HepG2 (cell line): ENCODE measurements around the gene FOSB. TPM values are rescaled to one million over a fixed set of nuclear protein-coding genes. Genes with fewer than 3 reads are reported as not detected.

Experiments
- ATF1 ChIP-seq: IDR thresholded peaks from 2 replicates; pipeline ENCODE4 v1.6.1; 2016; ENCODE audit warnings: mild to moderate bottlenecking, control low read depth
- GLI4 ChIP-seq: sonication (generic); formaldehyde crosslinking; IDR thresholded peaks from 2 replicates; pipeline ENCODE4 v1.5.1; 2020; ENCODE audit warnings: missing genetic modification reagents, mild to moderate bottlenecking, moderate library complexity, borderline replicate concordance
- NFAT5 ChIP-seq: sonication (generic); formaldehyde crosslinking; IDR thresholded peaks from 2 replicates; pipeline ENCODE4 v1.4.0; 2020; ENCODE audit warnings: missing genetic modification reagents
- NFYB ChIP-seq: sonication (generic); formaldehyde crosslinking; IDR thresholded peaks from 2 replicates; pipeline ENCODE4 v1.4.0; 2020; ENCODE audit warnings: missing genetic modification reagents
- PATZ1 ChIP-seq: sonication (generic); formaldehyde crosslinking; IDR thresholded peaks from 2 replicates; pipeline ENCODE4 v1.4.0; 2020; ENCODE audit warnings: missing genetic modification reagents
- SPEN ChIP-seq: sonication (generic); formaldehyde crosslinking; IDR thresholded peaks from 2 replicates; pipeline ENCODE4 v1.5.1; 2020; ENCODE audit warnings: low read depth, mild to moderate bottlenecking, missing genetic modification reagents
- ZBTB3 ChIP-seq: sonication (generic); formaldehyde crosslinking; IDR thresholded peaks from 2 replicates; pipeline ENCODE4 v1.4.0; 2020; ENCODE audit warnings: low read depth, mild to moderate bottlenecking, moderate library complexity, missing genetic modification reagents, borderline replicate concordance
- ZHX2 ChIP-seq, 2 experiments: sonication (generic) in 1 of 2; formaldehyde crosslinking in 1 of 2; IDR thresholded peaks; 2 replicates each; pipeline versions ENCODE4 v1.6.1 to v1.9.0; 2014 to 2022; ENCODE audit warnings: antibody characterized with exemption in 1 of 2, borderline replicate concordance in 1 of 2, inconsistent platforms in 1 of 2, low read depth in 1 of 2, missing genetic modification reagents in 1 of 2
- ZNF281 ChIP-seq: sonication (generic); formaldehyde crosslinking; IDR thresholded peaks from 2 replicates; pipeline ENCODE4 v1.4.0; 2020; ENCODE audit warnings: missing genetic modification reagents, borderline replicate concordance
- ZNF446 ChIP-seq: sonication (generic); formaldehyde crosslinking; IDR thresholded peaks from 2 replicates; pipeline ENCODE4 v1.5.0; 2020; ENCODE audit warnings: mild to moderate bottlenecking, missing genetic modification reagents
- ZNF737 ChIP-seq: sonication (generic); formaldehyde crosslinking; IDR thresholded peaks from 2 replicates; pipeline ENCODE4 v1.5.0; 2020; ENCODE audit warnings: missing genetic modification reagents, mild to moderate bottlenecking, borderline replicate concordance
- polyA plus RNA-seq, 8 experiments: library from polyadenylated mRNA; depleted of rRNA in 3 of 8; stranded (reverse) in 7 of 8; unstranded in 1 of 8; fragments of >200 nt; fragmentation: Illumina TruSeq in 4 of 8; extraction: Trizol in 4 of 8; gene quantifications; 2 replicates each; pipeline versions ENCODE4 v1.2.1 to v1.2.3, GENCODE V29; 2011 to 2016; ENCODE audit warnings: low read depth in 4 of 8, missing spikeins in 1 of 8, mixed read lengths in 1 of 8; ENCODE audit not compliant: insufficient read depth in 1 of 8
- total RNA-seq, 5 experiments: library from RNA; depleted of rRNA; stranded (reverse); fragments of >200 nt; fragmentation: Illumina TruSeq; extraction: Trizol; gene quantifications; 2 replicates each; pipeline ENCODE4 v1.2.3, GENCODE V29; 2016; ENCODE audit warnings: low read depth in 1 of 5

Gene FOSB
- total and polyA plus RNA-seq, 2 of the 13 experiments (the other 11 are each of a cell fraction or from before 2014, with no cell fraction given) = 2.8 to 6.0 TPM

GRCh38 chr19:45496349-45496953 lies 28.7 kb downstream of the FOSB start (continued):
- TF ChIP-seq ZNF281 (CRISPR knock-in tag) = peak; percentile 51; the same call in 1 of the 2 replicates
- TF ChIP-seq ZNF446 (CRISPR knock-in tag) = 0 out of 2 replicates have a peak, but pooled peaks have one; percentile 46
- no peak for TF ChIP-seq SPEN (CRISPR knock-in tag)
- no peak for TF ChIP-seq ZHX2 (IDR thresholded peaks at IDR 0.05; ENCODE audit: low read depth)
- TF ChIP-seq ZHX2 (CRISPR knock-in tag; IDR thresholded peaks at IDR 0.05; ENCODE audit: borderline replicate concordance) = 0 out of 2 replicates have a peak, but pooled peaks have one; percentile 64
- peak; percentile 65; the same call in 1 of the 2 replicates for TF ChIP-seq GLI4 (CRISPR knock-in tag)
- 0 out of 2 replicates have a peak, but pooled peaks have one; percentile 62 for TF ChIP-seq NFAT5
- TF ChIP-seq NFYB = 0 out of 2 replicates have a peak, but pooled peaks have one; percentile 19
- no peak for TF ChIP-seq ATF1 (CRISPR knock-in tag)
- TF ChIP-seq PATZ1 (CRISPR knock-in tag) = peak; percentile 89
- TF ChIP-seq ZBTB3 (CRISPR knock-in tag) = peak; percentile 17; the same call in 1 of the 2 replicates
- TF ChIP-seq ZNF737 (CRISPR knock-in tag) = no peak
